Measurements from ENCODE around the gene TXNDC9. TPM values are rescaled to one million over a fixed set of nuclear protein-coding genes. Genes with fewer than 3 reads are reported as not detected.

TXNDC9 gene
- total and polyA plus RNA-seq, 2 donors (not counting 1 experiment from before 2014, with no cell fraction given), result 11.2 to 21.7 TPM

DNA sequence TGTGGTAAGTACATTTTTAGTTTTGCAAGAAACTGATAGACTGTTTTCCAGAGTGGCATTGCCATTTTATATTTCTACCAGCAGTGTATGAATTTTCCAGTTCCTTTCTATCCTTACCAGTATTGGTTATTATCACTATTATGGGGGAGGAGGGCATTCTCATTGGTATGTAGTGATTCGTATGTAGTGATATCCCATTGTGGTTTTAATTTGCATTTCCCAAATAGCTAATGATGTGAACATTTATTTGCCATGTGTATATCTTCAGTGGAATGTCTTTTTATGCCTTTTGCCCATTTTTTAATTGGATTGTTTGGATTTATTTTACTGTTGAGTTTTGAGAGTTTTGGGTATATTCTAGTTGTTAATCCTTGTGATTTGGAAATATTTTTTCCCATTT, 17.9 kb upstream of the TXNDC9 start:
- no peak overlapping the region for H3K27ac Mint-ChIP-seq
- Histone ChIP-seq H2AFZ (ENCODE audit: insufficient read depth, low read depth, low read length, poor library complexity, severe bottlenecking) (no peak overlapping the region), H4K20me1 (ENCODE audit: control insufficient read depth, insufficient read depth, low read length, poor library complexity, severe bottlenecking) (peaks cover 45% of the 10 kb centered on the region), H3K9ac (ENCODE audit: low read length) (no peak overlapping the region), H3K4me1 (ENCODE audit: control insufficient read depth in 2 of 2, insufficient read depth in 2 of 2, low read length in 2 of 2) (peaks cover 13 to 31% of the 10 kb centered on the region in 2 donors), H3K79me2 (ENCODE audit: control insufficient read depth, insufficient read depth, low read length) (peaks cover 90% of the 10 kb centered on the region), H3K4me2 (replicated peaks; ENCODE audit: low read depth, low read length, poor library complexity, severe bottlenecking) (no peak overlapping the region), H3K4me3 (ENCODE audit: control extremely low read depth in 1 of 5, extremely low read depth in 1 of 5, insufficient read depth in 1 of 5, low read depth in 2 of 5, low read length in 4 of 5) (no peak overlapping the region), H3K27ac (ENCODE audit: low read length in 2 of 2) (no peak overlapping the region), H3K9me3 (ENCODE audit: control extremely low read depth in 1 of 3, control insufficient read depth in 2 of 3, insufficient read depth in 1 of 3, low read length in 2 of 3) (no peaks in the 10 kb centered on the region), H3K27me3 (replicated peaks in 1 of 4; ENCODE audit: control extremely low read depth in 1 of 4, control insufficient read depth in 3 of 4, insufficient read depth in 4 of 4, low read length in 3 of 4) (no peaks in the 10 kb centered on the region), H3K36me3 (replicated peaks in 1 of 2; ENCODE audit: control extremely low read depth in 1 of 2, control insufficient read depth in 1 of 2, extremely low read depth in 1 of 2, insufficient read depth in 2 of 2, low read length in 1 of 2) (no peaks in the 10 kb centered on the region)
- TF ChIP-seq EZH2 (IDR thresholded peaks at IDR 0.05; ENCODE audit: borderline replicate concordance, insufficient read depth, low read depth, low read length, poor library complexity, severe bottlenecking), result no peak
- TF ChIP-seq, protein P1, sequence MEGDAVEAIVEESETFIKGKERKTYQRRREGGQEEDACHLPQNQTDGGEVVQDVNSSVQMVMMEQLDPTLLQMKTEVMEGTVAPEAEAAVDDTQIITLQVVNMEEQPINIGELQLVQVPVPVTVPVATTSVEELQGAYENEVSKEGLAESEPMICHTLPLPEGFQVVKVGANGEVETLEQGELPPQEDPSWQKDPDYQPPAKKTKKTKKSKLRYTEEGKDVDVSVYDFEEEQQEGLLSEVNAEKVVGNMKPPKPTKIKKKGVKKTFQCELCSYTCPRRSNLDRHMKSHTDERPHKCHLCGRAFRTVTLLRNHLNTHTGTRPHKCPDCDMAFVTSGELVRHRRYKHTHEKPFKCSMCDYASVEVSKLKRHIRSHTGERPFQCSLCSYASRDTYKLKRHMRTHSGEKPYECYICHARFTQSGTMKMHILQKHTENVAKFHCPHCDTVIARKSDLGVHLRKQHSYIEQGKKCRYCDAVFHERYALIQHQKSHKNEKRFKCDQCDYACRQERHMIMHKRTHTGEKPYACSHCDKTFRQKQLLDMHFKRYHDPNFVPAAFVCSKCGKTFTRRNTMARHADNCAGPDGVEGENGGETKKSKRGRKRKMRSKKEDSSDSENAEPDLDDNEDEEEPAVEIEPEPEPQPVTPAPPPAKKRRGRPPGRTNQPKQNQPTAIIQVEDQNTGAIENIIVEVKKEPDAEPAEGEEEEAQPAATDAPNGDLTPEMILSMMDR (IDR thresholded peaks at IDR 0.05), result no peak
- ChIA-PET POLR2A (no interaction called here), CTCF (no interaction called here)
- H3K4me1 Mint-ChIP-seq, result peaks cover 54% of the 10 kb centered on the region
- DNase-seq, result no peak
- WGBS (ENCODE audit: insufficient coverage), result no CpG with 5 or more reads among the region's 1 CpG
- no peaks in the 10 kb centered on the region for H3K9me3 Mint-ChIP-seq (ENCODE audit: insufficient read depth)
- H3K4me3 Mint-ChIP-seq, result no peak overlapping the region
- intact Hi-C loops (cut with micrococcal nuclease), result no loop called here
- no peaks in the 10 kb centered on the region for H3K27me3 Mint-ChIP-seq
- ATAC-seq (ENCODE audit: low read depth), result no peak

DNA sequence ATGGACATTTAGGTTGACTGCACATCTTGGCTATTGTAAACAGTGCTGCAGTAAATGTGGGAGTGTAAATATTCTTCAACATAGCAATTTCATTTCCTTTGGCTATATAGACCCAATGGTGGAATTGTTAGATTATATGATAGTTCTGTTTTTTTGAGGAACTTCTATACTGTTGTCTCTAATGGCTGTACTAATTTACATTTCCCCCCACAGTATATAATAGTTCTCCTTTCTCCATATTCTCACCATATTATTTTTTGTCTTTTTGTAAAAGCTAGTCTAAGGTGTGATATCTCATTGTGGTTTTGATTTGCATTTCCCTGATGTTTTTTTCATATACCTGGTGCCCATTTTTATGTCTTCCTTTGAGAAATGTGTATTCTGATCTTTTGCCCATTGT, 14.1 kb upstream of the TXNDC9 start:
- Histone ChIP-seq H4K20me1 (ENCODE audit: control insufficient read depth, insufficient read depth, low read length, poor library complexity, severe bottlenecking) (peaks cover 39% of the 10 kb centered on the region), H3K27me3 (replicated peaks in 1 of 4; ENCODE audit: control extremely low read depth in 1 of 4, control insufficient read depth in 3 of 4, insufficient read depth in 4 of 4, low read length in 3 of 4) (no peaks in the 10 kb centered on the region), H3K4me3 (ENCODE audit: control extremely low read depth in 1 of 5, extremely low read depth in 1 of 5, insufficient read depth in 1 of 5, low read depth in 2 of 5, low read length in 4 of 5) (no peak overlapping the region), H2AFZ (ENCODE audit: insufficient read depth, low read depth, low read length, poor library complexity, severe bottlenecking) (no peak overlapping the region), H3K4me1 (ENCODE audit: control insufficient read depth in 2 of 2, insufficient read depth in 2 of 2, low read length in 2 of 2) (peaks cover 5 to 20% of the 10 kb centered on the region in 2 donors), H3K36me3 (replicated peaks in 1 of 2; ENCODE audit: control extremely low read depth in 1 of 2, control insufficient read depth in 1 of 2, extremely low read depth in 1 of 2, insufficient read depth in 2 of 2, low read length in 1 of 2) (no peaks in the 10 kb centered on the region), H3K79me2 (ENCODE audit: control insufficient read depth, insufficient read depth, low read length) (peaks cover 91% of the 10 kb centered on the region), H3K4me2 (replicated peaks; ENCODE audit: low read depth, low read length, poor library complexity, severe bottlenecking) (no peak overlapping the region), H3K9ac (ENCODE audit: low read length) (no peak overlapping the region), H3K9me3 (ENCODE audit: control extremely low read depth in 1 of 3, control insufficient read depth in 2 of 3, insufficient read depth in 1 of 3, low read length in 2 of 3) (no peaks in the 10 kb centered on the region), H3K27ac (ENCODE audit: low read length in 2 of 2) (no peak overlapping the region)
- DNase-seq (no peak), ATAC-seq (ENCODE audit: low read depth) (no peak)
- Mint-ChIP-seq H3K4me1 (peaks cover 52% of the 10 kb centered on the region), H3K9me3 (ENCODE audit: insufficient read depth) (no peaks in the 10 kb centered on the region), H3K27me3 (no peaks in the 10 kb centered on the region), H3K27ac (no peak overlapping the region), H3K4me3 (no peak overlapping the region)
- ChIA-PET CTCF (no interaction called here), POLR2A (no interaction called here)
- TF ChIP-seq, protein P1 (IDR thresholded peaks at IDR 0.05), result no peak
- TF ChIP-seq EZH2 (IDR thresholded peaks at IDR 0.05; ENCODE audit: borderline replicate concordance, insufficient read depth, low read depth, low read length, poor library complexity, severe bottlenecking), result no peak
- intact Hi-C loops (cut with micrococcal nuclease), result no loop called here
